Measurements from ENCODE around the gene TGFBR3L.
A peak's percentile ranks its signal among the peaks of the same experiment; 100 is the strongest.

Gene TGFBR3L

GRCh38 chr19:7943444-7944176, 29.0 kb downstream of the TGFBR3L start, which contains the start of gene TIMM44:
Gene TIMM44 (minus strand): TSS chr19:7943666. CDS start chr19:7943651, 15 bp downstream.
- DNase-seq (ENCODE audit: extremely low read depth, insufficient read length): peak; percentile 98
- TF ChIP-seq CTCF (IDR thresholded peaks at IDR 0.05; ENCODE audit: insufficient read depth, low read length, poor library complexity, severe bottlenecking): no peak
- Histone ChIP-seq H3K27me3 (replicated peaks; ENCODE audit: control insufficient read depth, insufficient read depth, low read length) (no peaks in the 10 kb centered on the region), H3K36me3 (ENCODE audit: control insufficient read depth, insufficient read depth, low read length) (peaks cover 4% of the 10 kb centered on the region), H3K4me3 (replicated peaks; ENCODE audit: low read depth, low read length) (peak within 1 kb of the TSS; percentile 85)

GRCh38 chr19:7944177-7944761, 29.6 kb downstream of the TGFBR3L start:
- H3K4me3 ChIP-seq (replicated peaks; ENCODE audit: low read depth, low read length): peak overlapping the region; percentile 64
- no peaks in the 10 kb centered on the region for H3K27me3 ChIP-seq (replicated peaks; ENCODE audit: control insufficient read depth, insufficient read depth, low read length)
- H3K36me3 ChIP-seq (ENCODE audit: control insufficient read depth, insufficient read depth, low read length): peaks cover 4% of the 10 kb centered on the region
- peak; percentile 80 for TF ChIP-seq CTCF (IDR thresholded peaks at IDR 0.05; ENCODE audit: insufficient read depth, low read length, poor library complexity, severe bottlenecking)
- no peak for DNase-seq (ENCODE audit: extremely low read depth, insufficient read length)

- no peak for TF ChIP-seq CTCF (IDR thresholded peaks at IDR 0.05; ENCODE audit: insufficient read depth, low read length, poor library complexity, severe bottlenecking)
- no peak for DNase-seq (ENCODE audit: extremely low read depth, insufficient read length)
- H3K4me3 ChIP-seq (replicated peaks; ENCODE audit: low read depth, low read length): no peak overlapping the region
- no peaks in the 10 kb centered on the region for H3K36me3 ChIP-seq (ENCODE audit: control insufficient read depth, insufficient read depth, low read length)
- no peaks in the 10 kb centered on the region for H3K27me3 ChIP-seq (replicated peaks; ENCODE audit: control insufficient read depth, insufficient read depth, low read length)
These were observed 33.3 kb downstream of the TGFBR3L start for GRCh38 chr19:7947939-7948338.

- no peak for TF ChIP-seq CTCF (IDR thresholded peaks at IDR 0.05; ENCODE audit: insufficient read depth, low read length, poor library complexity, severe bottlenecking)
- Histone ChIP-seq H3K4me3 (replicated peaks; ENCODE audit: low read depth, low read length) (no peak overlapping the region), H3K36me3 (ENCODE audit: control insufficient read depth, insufficient read depth, low read length) (no peaks in the 10 kb centered on the region; the same call in 1 of the 2 replicates), H3K27me3 (replicated peaks; ENCODE audit: control insufficient read depth, insufficient read depth, low read length) (no peaks in the 10 kb centered on the region)
- no peak for DNase-seq (ENCODE audit: extremely low read depth, insufficient read length)
These were observed 38.4 kb downstream of the TGFBR3L start for GRCh38 chr19:7953060-7953459.

GRCh38 chr19:7953576-7953975, 38.9 kb downstream of the TGFBR3L start:
- H3K4me3 ChIP-seq (replicated peaks; ENCODE audit: low read depth, low read length): no peak overlapping the region
- DNase-seq (ENCODE audit: extremely low read depth, insufficient read length): no peak
- no peaks in the 10 kb centered on the region for H3K27me3 ChIP-seq (replicated peaks; ENCODE audit: control insufficient read depth, insufficient read depth, low read length)
- H3K36me3 ChIP-seq (ENCODE audit: control insufficient read depth, insufficient read depth, low read length): no peaks in the 10 kb centered on the region; the same call in 1 of the 2 replicates
- no peak for TF ChIP-seq CTCF (IDR thresholded peaks at IDR 0.05; ENCODE audit: insufficient read depth, low read length, poor library complexity, severe bottlenecking)

Measured in GM06990 (cell line).